ENCODE measurements around the gene MLXIP. TPM values are rescaled to one million over a fixed set of nuclear protein-coding genes. Genes with fewer than 3 reads are reported as not detected.

The MLXIP gene
- total and polyA plus RNA-seq, 2 donors (not counting 3 experiments of a cell fraction or from before 2014, with no cell fraction given): 22.0 to 72.5 TPM

DNA sequence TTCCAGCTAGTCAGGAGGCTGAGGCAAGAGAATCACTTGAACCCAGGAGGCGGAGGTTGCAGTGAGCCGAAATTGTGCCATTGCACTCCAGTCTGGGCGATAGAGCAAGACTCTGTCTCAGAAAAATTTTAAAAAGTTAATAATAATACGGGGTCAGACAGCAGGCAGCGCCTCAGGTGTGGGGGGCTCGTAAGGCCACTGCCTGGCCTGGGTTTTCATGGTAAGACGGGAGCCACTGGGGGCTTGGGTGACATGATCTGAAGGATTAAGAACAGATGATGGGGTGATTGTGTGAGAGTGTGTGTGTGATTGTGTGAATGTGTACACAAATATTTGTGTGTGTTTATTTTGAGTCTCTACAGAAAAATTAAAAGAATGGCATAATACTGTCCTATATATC is 33.3 kb upstream of the MLXIP start:
- FAIRE-seq: no peak
- TF ChIP-seq, protein P1, sequence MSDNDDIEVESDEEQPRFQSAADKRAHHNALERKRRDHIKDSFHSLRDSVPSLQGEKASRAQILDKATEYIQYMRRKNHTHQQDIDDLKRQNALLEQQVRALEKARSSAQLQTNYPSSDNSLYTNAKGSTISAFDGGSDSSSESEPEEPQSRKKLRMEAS (IDR thresholded peaks at IDR 0.05; ENCODE audit: insufficient read depth, insufficient read length): no peak
- TF ChIP-seq JUN (IDR thresholded peaks at IDR 0.05; ENCODE audit: borderline replicate concordance, insufficient read depth, insufficient read length, low read depth): no peak
- TF ChIP-seq POLR2AphosphoS5 (IDR thresholded peaks at IDR 0.05; ENCODE audit: insufficient read depth, low read depth, low read length): no peak
- TF ChIP-seq GATA2 (IDR thresholded peaks at IDR 0.05; ENCODE audit: insufficient read depth, insufficient read length, low read depth, low read length): no peak
- no peak for TF ChIP-seq POLR2A (IDR thresholded peaks at IDR 0.05; ENCODE audit: low read depth, low read length)
- TF ChIP-seq EZH2 (IDR thresholded peaks at IDR 0.05; ENCODE audit: borderline replicate concordance, low read depth, low read length, severe bottlenecking): no peak
- no peak for TF ChIP-seq MYC (IDR thresholded peaks at IDR 0.05; ENCODE audit: low read depth, low read length)
- TF ChIP-seq, protein P2, sequence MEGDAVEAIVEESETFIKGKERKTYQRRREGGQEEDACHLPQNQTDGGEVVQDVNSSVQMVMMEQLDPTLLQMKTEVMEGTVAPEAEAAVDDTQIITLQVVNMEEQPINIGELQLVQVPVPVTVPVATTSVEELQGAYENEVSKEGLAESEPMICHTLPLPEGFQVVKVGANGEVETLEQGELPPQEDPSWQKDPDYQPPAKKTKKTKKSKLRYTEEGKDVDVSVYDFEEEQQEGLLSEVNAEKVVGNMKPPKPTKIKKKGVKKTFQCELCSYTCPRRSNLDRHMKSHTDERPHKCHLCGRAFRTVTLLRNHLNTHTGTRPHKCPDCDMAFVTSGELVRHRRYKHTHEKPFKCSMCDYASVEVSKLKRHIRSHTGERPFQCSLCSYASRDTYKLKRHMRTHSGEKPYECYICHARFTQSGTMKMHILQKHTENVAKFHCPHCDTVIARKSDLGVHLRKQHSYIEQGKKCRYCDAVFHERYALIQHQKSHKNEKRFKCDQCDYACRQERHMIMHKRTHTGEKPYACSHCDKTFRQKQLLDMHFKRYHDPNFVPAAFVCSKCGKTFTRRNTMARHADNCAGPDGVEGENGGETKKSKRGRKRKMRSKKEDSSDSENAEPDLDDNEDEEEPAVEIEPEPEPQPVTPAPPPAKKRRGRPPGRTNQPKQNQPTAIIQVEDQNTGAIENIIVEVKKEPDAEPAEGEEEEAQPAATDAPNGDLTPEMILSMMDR (IDR thresholded peaks at IDR 0.05; ENCODE audit: extremely low read depth in 1 of 2, insufficient read depth in 1 of 2, low read depth in 1 of 2, low read length in 2 of 2): no peak
- no peak for TF ChIP-seq FOS (IDR thresholded peaks at IDR 0.05; ENCODE audit: borderline replicate concordance, insufficient read depth, low read length)
- ChIA-PET CTCF (interaction anchor here (1.3 kb wide), 1 partner anchor 9 kb away, joined by 3 read pairs; no protein-coding TSS in a partner anchor), POLR2A (no interaction called here)
- no peaks in the 10 kb centered on the region for H3K9me3 ChIP-seq (replicated peaks; ENCODE audit: control insufficient read depth, insufficient read depth, low read length)
- H3K27ac ChIP-seq (ENCODE audit: insufficient read depth, low read depth, low read length): no peak overlapping the region
- dilution Hi-C loops (cut with MboI; ENCODE audit: extremely low pct_ligation_motif_present, low sequenced_read_pairs) (no loop called here), intact Hi-C loops (cut with micrococcal nuclease) (no loop called here)
- H3K4me2 ChIP-seq (ENCODE audit: insufficient read depth, low read length): no peak overlapping the region
- no peak overlapping the region for H3K4me3 ChIP-seq (replicated peaks in 1 of 3; ENCODE audit: insufficient read depth in 1 of 3, low read depth in 1 of 3, low read length in 3 of 3)
- DNase-seq (ENCODE audit: low read depth, low spot score): no peak
- no peak overlapping the region for H3K9ac ChIP-seq (replicated peaks; ENCODE audit: extremely low read depth, insufficient read depth, low read length)
- H3K36me3 ChIP-seq (ENCODE audit: control insufficient read depth in 2 of 2, extremely low read depth in 1 of 2, insufficient read depth in 2 of 2, low read length in 2 of 2): peaks cover 0 to 4% of the 10 kb centered on the region in 2 experiments
- no peaks in the 10 kb centered on the region for H3K4me1 ChIP-seq (ENCODE audit: control insufficient read depth, extremely low read depth, insufficient read depth, low read length)
- BruUV-seq (replicated peaks): no TSS peak
- H3K9me1 ChIP-seq (replicated peaks; ENCODE audit: control insufficient read depth, extremely low read depth, insufficient read depth, low read length): no peaks in the 10 kb centered on the region
- no peaks in the 10 kb centered on the region for H3K27me3 ChIP-seq (ENCODE audit: control insufficient read depth in 2 of 2, insufficient read depth in 2 of 2, low read length in 2 of 2)
- no peaks in the 10 kb centered on the region for H4K20me1 ChIP-seq (replicated peaks; ENCODE audit: control insufficient read depth, extremely low read depth, insufficient read depth, low read length)
- no peaks in the 10 kb centered on the region for H3K79me2 ChIP-seq (ENCODE audit: control insufficient read depth, insufficient read depth, low read length)
- no peak overlapping the region for H2AFZ ChIP-seq (ENCODE audit: low read depth, low read length)

Measured in endothelial cell of umbilical vein (primary cell).